Measurements from ENCODE around the gene STARD4. TPM values are rescaled to one million over a fixed set of nuclear protein-coding genes. Genes with fewer than 3 reads are reported as not detected.

The STARD4 gene
- total RNA-seq, 1 donor from 2014 or later: 48.6 TPM

DNA sequence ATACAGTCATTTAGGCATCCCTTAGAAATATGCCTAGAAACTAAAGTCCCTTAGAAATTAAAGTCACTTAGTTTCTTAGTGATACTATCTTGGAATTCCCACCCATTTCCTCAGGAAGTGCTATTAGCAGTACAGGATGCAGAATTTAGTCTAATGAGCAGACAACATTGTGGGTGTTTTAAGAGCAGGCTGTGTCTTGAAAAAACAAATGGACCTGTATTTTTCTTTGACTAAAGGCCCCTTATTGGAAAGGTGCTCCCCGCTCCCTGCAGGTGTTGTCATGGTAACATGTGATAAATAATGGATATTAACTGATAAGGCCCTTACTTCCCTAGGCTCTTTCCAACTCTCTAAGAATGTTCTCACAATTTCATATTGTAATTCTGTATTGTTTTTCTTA is 38.8 kb upstream of the STARD4 start:
- DNase-seq: no peak
- no peaks in the 10 kb centered on the region for H3K27me3 ChIP-seq
- no peaks in the 10 kb centered on the region for H3K9me3 ChIP-seq
- intact Hi-C loops (cut with DNase I): loop anchor here (5.0 kb wide), 1 partner anchor 596 kb away; no protein-coding TSS in a partner anchor
- peak overlapping the region; percentile 49 for H3K27ac ChIP-seq
- ATAC-seq: no peak
- H3K4me1 ChIP-seq: no peaks in the 10 kb centered on the region
- TF ChIP-seq, protein P1, sequence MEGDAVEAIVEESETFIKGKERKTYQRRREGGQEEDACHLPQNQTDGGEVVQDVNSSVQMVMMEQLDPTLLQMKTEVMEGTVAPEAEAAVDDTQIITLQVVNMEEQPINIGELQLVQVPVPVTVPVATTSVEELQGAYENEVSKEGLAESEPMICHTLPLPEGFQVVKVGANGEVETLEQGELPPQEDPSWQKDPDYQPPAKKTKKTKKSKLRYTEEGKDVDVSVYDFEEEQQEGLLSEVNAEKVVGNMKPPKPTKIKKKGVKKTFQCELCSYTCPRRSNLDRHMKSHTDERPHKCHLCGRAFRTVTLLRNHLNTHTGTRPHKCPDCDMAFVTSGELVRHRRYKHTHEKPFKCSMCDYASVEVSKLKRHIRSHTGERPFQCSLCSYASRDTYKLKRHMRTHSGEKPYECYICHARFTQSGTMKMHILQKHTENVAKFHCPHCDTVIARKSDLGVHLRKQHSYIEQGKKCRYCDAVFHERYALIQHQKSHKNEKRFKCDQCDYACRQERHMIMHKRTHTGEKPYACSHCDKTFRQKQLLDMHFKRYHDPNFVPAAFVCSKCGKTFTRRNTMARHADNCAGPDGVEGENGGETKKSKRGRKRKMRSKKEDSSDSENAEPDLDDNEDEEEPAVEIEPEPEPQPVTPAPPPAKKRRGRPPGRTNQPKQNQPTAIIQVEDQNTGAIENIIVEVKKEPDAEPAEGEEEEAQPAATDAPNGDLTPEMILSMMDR (IDR thresholded peaks at IDR 0.05): no peak
- H3K36me3 ChIP-seq: no peaks in the 10 kb centered on the region
- no peak overlapping the region for H3K4me3 ChIP-seq

DNA sequence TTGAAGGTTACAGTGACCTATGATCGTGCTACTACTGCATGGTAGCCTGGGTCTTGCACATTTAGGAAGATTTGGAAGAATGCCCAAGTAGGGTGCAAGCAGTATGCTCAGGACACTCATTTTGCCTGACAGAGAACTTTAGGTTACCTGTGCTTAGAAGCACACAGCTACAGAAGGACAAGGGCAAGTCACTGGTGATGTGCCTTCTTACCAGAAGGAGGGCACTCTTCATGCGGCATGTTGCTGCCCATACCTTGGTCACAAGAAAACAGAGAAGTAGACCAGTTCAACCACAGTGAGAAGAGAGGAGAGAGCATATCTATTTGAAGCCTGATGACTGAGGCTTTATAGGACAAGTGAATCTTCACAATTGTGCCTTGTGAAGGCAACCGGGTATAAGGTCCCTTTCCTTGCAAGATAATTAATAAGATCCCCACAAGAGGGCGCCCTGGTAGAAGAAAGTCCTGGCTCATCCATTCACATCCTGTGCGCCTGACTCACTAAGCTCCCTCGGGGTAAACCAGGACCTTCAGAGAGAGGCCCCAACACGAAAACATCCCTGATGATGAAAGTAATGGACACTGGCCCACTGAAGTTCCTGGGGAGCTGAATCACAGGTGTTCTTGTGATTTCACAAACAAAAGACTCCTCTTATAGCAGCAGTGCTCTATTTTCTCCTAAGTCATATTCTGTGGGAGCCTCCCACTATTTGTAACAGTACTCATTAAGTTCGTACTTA is 38.1 kb upstream of the STARD4 start:
- H3K4me3 ChIP-seq: no peak overlapping the region
- H3K9me3 ChIP-seq: no peaks in the 10 kb centered on the region
- ATAC-seq (peak; percentile 97), DNase-seq (no peak)
- H3K36me3 ChIP-seq: no peaks in the 10 kb centered on the region
- TF ChIP-seq, protein P1 (IDR thresholded peaks at IDR 0.05): peak; percentile 66
- H3K4me1 ChIP-seq: no peaks in the 10 kb centered on the region
- H3K27me3 ChIP-seq: no peaks in the 10 kb centered on the region
- intact Hi-C loops (cut with DNase I): loop anchor here (5.0 kb wide), 1 partner anchor 597 kb away; no protein-coding TSS in a partner anchor
- H3K27ac ChIP-seq: peak overlapping the region; percentile 49

DNA sequence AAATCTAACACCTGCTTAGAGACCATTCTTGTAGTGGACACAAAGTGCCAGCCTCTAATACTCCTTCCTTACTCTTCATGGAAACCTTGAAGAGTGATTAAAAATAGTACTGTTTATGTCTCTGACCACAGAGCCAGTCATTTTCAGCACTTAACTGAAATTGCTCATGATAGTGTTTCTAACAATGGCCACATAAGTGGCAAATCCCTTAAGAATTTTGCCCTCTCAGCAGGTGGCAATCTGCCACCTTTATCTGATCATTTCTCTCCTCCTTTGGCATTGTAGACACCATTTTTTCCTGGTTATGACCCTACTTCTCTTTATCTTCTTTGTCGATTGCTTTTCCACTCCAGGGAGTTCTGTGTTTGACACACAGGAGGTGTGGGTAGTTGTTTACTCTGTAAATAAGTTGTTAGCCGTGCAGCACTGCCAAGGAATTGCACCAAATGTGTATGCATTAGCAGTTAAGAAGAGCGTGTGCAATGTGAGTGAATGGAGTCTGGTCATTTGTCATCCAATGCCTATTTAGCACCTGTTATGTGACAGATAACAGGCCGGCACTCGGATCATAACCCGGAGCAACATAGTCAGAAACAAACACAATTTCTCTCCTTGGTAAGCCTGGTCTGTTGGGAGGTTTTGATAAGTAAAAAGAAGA is 36.8 kb upstream of the STARD4 start:
- intact Hi-C loops (cut with DNase I): no loop called here
- no peaks in the 10 kb centered on the region for H3K36me3 ChIP-seq
- no peak for DNase-seq
- TF ChIP-seq, protein P1 (IDR thresholded peaks at IDR 0.05): no peak
- H3K4me3 ChIP-seq: no peak overlapping the region
- no peaks in the 10 kb centered on the region for H3K27me3 ChIP-seq
- no peak overlapping the region for H3K27ac ChIP-seq
- ATAC-seq: peak; percentile 23
- H3K4me1 ChIP-seq: no peaks in the 10 kb centered on the region
- H3K9me3 ChIP-seq: no peaks in the 10 kb centered on the region

DNA sequence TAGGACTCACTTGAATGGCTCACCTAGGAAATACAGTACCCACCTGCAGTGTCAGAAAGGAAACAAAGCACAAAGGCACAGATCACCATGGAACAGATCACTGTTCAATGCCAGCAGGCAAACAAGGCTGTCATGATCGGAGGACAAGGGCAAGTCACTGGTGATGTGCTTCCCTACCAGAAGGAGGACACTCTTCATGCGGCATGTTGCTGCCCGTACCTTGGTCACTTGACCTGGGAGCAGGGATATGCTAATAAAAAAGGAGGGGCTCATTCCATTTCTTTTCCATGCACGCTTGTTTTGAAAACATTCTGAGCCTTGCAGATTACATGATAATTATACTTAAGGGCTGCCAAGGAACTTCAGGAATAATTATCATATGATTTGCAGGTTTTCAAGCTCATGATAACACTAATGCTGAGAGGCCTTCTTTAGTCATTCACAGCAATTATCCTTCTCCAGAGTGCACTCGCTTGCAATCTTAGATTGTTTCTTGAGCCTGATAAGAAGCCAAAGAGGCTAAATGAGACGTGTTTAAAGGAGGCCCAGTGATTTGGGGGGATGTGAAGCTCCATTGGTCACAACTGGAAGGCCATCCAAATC is 36.1 kb upstream of the STARD4 start:
- H3K4me3 ChIP-seq: no peak overlapping the region
- DNase-seq (no peak), ATAC-seq (no peak)
- TF ChIP-seq, protein P1 (IDR thresholded peaks at IDR 0.05): no peak
- no peaks in the 10 kb centered on the region for H3K36me3 ChIP-seq
- H3K4me1 ChIP-seq: no peaks in the 10 kb centered on the region
- H3K27ac ChIP-seq: no peak overlapping the region
- H3K9me3 ChIP-seq: no peaks in the 10 kb centered on the region
- H3K27me3 ChIP-seq: no peaks in the 10 kb centered on the region
- intact Hi-C loops (cut with DNase I): no loop called here

DNA sequence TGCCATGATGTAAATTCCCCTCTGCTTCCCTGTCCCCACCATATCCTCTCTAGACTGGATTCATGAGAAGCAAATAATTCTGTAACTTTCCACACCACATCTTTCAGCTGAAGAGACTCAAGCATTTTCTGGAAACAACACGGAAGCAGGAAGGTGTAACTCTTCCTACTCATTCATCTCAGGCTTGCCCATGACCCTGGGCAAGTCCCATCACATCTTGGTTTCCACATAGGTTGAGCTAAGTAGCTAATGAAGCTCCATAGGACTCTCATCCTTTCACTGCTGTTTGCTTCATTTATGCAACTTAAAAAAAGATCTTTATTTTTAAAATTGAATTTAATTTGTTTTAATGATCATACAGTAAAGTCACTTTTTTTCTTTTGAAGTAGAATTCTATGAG is 32.7 kb upstream of the STARD4 start:
- intact Hi-C loops (cut with DNase I): no loop called here

More for the DNA sequence above, 32.7 kb upstream of the STARD4 start:
- Histone ChIP-seq H3K36me3 (no peaks in the 10 kb centered on the region), H3K27ac (no peak overlapping the region), H3K9me3 (no peaks in the 10 kb centered on the region), H3K4me3 (no peak overlapping the region), H3K4me1 (no peaks in the 10 kb centered on the region), H3K27me3 (no peaks in the 10 kb centered on the region)
- TF ChIP-seq, protein P1 (IDR thresholded peaks at IDR 0.05): no peak
- ATAC-seq (no peak), DNase-seq (no peak)
